ENCODE results near the gene PTPRK. TPM values are rescaled to one million over a fixed set of nuclear protein-coding genes. Genes with fewer than 3 reads are reported as not detected.

PTPRK gene
- total RNA-seq, 1 experiment from 2014 or later, result 53.8 TPM

DNA sequence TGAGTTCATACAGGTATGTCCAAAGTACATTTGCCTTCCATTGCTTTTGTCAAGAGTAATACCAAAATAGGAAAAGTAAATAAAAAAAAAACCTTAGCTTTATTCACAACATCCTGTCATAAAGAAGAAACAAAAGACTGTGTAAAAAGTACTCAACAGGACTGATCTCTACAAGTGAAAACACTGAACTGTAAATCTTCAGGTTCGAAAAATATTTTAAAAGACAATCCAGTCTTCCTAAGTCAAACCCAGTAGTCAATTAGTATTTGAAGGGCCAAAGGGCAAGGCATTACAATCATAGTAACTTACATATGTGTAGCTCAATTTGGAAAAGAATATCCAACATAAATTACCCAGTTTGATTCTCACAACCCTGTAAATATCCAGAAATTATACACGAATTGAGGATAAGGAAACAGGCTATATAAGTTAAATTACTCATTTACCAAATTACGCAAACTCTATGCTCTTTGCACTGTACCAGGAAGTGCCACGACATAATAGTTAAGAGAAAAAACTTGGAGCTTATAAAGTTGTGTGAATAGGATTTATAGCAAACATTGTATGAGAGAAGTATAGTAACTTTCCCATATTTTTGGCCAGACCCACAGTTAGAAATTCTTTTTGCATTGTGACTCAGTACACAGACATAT is 21.2 kb downstream of the PTPRK start:
- H3K9me2 ChIP-seq (replicated peaks; ENCODE audit: low read length), result no peaks in the 10 kb centered on the region
- intact Hi-C loops (cut with micrococcal nuclease), result loop anchor here (1.0 kb wide), 2 partner anchors 8 to 12 kb away; no protein-coding TSS in a partner anchor
- TF ChIP-seq, protein P1, sequence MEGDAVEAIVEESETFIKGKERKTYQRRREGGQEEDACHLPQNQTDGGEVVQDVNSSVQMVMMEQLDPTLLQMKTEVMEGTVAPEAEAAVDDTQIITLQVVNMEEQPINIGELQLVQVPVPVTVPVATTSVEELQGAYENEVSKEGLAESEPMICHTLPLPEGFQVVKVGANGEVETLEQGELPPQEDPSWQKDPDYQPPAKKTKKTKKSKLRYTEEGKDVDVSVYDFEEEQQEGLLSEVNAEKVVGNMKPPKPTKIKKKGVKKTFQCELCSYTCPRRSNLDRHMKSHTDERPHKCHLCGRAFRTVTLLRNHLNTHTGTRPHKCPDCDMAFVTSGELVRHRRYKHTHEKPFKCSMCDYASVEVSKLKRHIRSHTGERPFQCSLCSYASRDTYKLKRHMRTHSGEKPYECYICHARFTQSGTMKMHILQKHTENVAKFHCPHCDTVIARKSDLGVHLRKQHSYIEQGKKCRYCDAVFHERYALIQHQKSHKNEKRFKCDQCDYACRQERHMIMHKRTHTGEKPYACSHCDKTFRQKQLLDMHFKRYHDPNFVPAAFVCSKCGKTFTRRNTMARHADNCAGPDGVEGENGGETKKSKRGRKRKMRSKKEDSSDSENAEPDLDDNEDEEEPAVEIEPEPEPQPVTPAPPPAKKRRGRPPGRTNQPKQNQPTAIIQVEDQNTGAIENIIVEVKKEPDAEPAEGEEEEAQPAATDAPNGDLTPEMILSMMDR (conservative IDR thresholded peaks at IDR 0.05; ENCODE audit: low read depth, low read length), result no peak
- TF ChIP-seq EZH2 (IDR thresholded peaks at IDR 0.05; ENCODE audit: low read length, unreplicated experiment), result no peak
- no peak for TF ChIP-seq EZH2phosphoT487 (IDR thresholded peaks at IDR 0.05; ENCODE audit: borderline replicate concordance, low read length)
- H3K4me3 ChIP-seq (ENCODE audit: low read length), result peak overlapping the region; percentile 32; the same call in 1 of the 2 replicates
- H3K9me3 ChIP-seq (ENCODE audit: low read length), result no peaks in the 10 kb centered on the region
- H3K36me3 ChIP-seq (ENCODE audit: low read depth, low read length), result no peaks in the 10 kb centered on the region
- H3F3A ChIP-seq (ENCODE audit: low read length, unreplicated experiment), result peaks cover 6% of the 10 kb centered on the region
- BruUV-seq (replicated peaks), result TSS peak; percentile 56
- peaks cover 59% of the 10 kb centered on the region for H3K4me1 ChIP-seq (ENCODE audit: insufficient read depth, low read length)
- H3K4me2 ChIP-seq (ENCODE audit: low read length), result peak overlapping the region; percentile 79
- H2AFZ ChIP-seq (ENCODE audit: low read length), result no peak overlapping the region
- peak; percentile 79 for DNase-seq
- H3K9ac ChIP-seq (ENCODE audit: low read length), result peak overlapping the region; percentile 82
- H3K27me3 ChIP-seq (ENCODE audit: low read length), result no peaks in the 10 kb centered on the region
- POLR2A ChIA-PET (ENCODE audit: unreplicated experiment), result interaction anchor here (0.5 kb wide), 1 partner anchor 21 kb away, joined by 3 read pairs; no protein-coding TSS in a partner anchor
- 0 out of 2 replicates have a peak, but pooled peaks cover 3% of the 10 kb centered on the region for H4K20me1 ChIP-seq (ENCODE audit: low read length)
- ATAC-seq, result peak; percentile 79
- H3K79me2 ChIP-seq (ENCODE audit: low read length), result peaks cover 93% of the 10 kb centered on the region
- CTCF ChIA-PET, result no interaction called here
- peak overlapping the region; percentile 98 for H3K27ac ChIP-seq (ENCODE audit: low read length)

DNA sequence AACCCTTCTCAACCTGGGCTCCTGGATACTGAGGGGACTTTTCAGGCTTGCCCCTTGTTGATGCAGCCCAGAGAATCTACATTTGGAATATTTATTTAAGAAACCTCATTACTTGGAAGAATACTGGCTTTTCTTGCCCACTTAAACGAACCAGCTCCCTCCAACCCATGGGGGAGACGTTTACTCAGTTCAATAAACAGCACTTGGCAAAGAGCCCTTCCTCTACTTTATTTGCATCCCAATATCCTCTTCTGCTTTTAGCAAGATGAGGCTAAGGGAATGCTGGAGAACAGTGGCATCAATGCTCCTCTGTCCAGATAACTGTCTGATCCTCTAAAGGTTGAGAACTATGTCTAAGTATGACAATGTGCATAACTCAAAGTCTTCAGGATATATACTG is 22.2 kb downstream of the PTPRK start:
- BruUV-seq (replicated peaks), result no TSS peak

More for the DNA sequence above, 22.2 kb downstream of the PTPRK start:
- intact Hi-C loops (cut with micrococcal nuclease), result no loop called here
- POLR2A ChIA-PET (ENCODE audit: unreplicated experiment), result no interaction called here
- H3K36me3 ChIP-seq (ENCODE audit: low read depth, low read length), result no peaks in the 10 kb centered on the region
- H2AFZ ChIP-seq (ENCODE audit: low read length), result no peak overlapping the region
- no peak for DNase-seq
- no peaks in the 10 kb centered on the region for H3K9me2 ChIP-seq (replicated peaks; ENCODE audit: low read length)
- 0 out of 2 replicates have a peak, but pooled peaks cover 3% of the 10 kb centered on the region for H4K20me1 ChIP-seq (ENCODE audit: low read length)
- peak overlapping the region; percentile 98 for H3K27ac ChIP-seq (ENCODE audit: low read length)
- H3K9me3 ChIP-seq (ENCODE audit: low read length), result no peaks in the 10 kb centered on the region
- peak overlapping the region; percentile 79 for H3K9ac ChIP-seq (ENCODE audit: low read length)
- peaks cover 4% of the 10 kb centered on the region for H3F3A ChIP-seq (ENCODE audit: low read length, unreplicated experiment)
- H3K4me3 ChIP-seq (ENCODE audit: low read length), result no peak overlapping the region
- H3K79me2 ChIP-seq (ENCODE audit: low read length), result peaks cover 89% of the 10 kb centered on the region
- H3K4me2 ChIP-seq (ENCODE audit: low read length), result no peak overlapping the region
- TF ChIP-seq, protein P1 (conservative IDR thresholded peaks at IDR 0.05; ENCODE audit: low read depth, low read length), result no peak
- TF ChIP-seq EZH2phosphoT487 (IDR thresholded peaks at IDR 0.05; ENCODE audit: borderline replicate concordance, low read length), result no peak
- TF ChIP-seq EZH2 (IDR thresholded peaks at IDR 0.05; ENCODE audit: low read length, unreplicated experiment), result no peak
- CTCF ChIA-PET, result no interaction called here
- ATAC-seq, result no peak
- H3K4me1 ChIP-seq (ENCODE audit: insufficient read depth, low read length), result peaks cover 49% of the 10 kb centered on the region
- H3K27me3 ChIP-seq (ENCODE audit: low read length), result no peaks in the 10 kb centered on the region

Data from PC-3 (cell line).